HEK293 (cell line): Measurements from ENCODE around the gene C17orf58.
A peak's percentile ranks its signal among the peaks of the same experiment; 100 is the strongest.

Experiments used
- CTCF ChIA-PET: fragments of 350-600 bp; formaldehyde crosslinking; extraction: SDS; loops from one replicate; lab custom pipeline; 2021; ENCODE audit warnings: antibody characterized with exemption; lab: Yijun Ruan, JAX
- POLR2A ChIA-PET: fragments of 300-600 bp; formaldehyde crosslinking; extraction: SDS; loops from one replicate; lab custom pipeline; 2020; ENCODE audit warnings: antibody characterized with exemption, inconsistent platforms; lab: Yijun Ruan, JAX
- H3K27ac ChIP-seq: fragments of 200-500 bp; sonication (Bioruptor generic); 2 replicates; pipeline ENCODE4 v1.5.1; 2014; ENCODE audit warnings: low read depth, low read length, control low read depth, inconsistent platforms; ENCODE audit errors: extremely low read depth
- H3K36me3 ChIP-seq, 2 experiments: fragments of 200-500 bp in 1 of 2; sonication (Bioruptor generic) in 1 of 2; 1 replicate in 1 of 2; 2 replicates in 1 of 2; pipeline ENCODE4 v1.5.1; 2014 to 2017; ENCODE audit warnings: inconsistent platforms in 2 of 2, low read length in 2 of 2; ENCODE audit not compliant: control insufficient read depth in 2 of 2, insufficient read depth in 1 of 2
- H3K4me1 ChIP-seq: fragments of 200-500 bp; sonication (Bioruptor generic); 2 replicates; pipeline ENCODE4 v1.5.1; 2014; ENCODE audit warnings: mild to moderate bottlenecking, low read length, inconsistent platforms; ENCODE audit not compliant: control insufficient read depth, insufficient read depth
- H3K4me3 ChIP-seq: 2 replicates; pipeline ENCODE4 v1.5.1; 2011; ENCODE audit warnings: low read depth, mild to moderate bottlenecking, control low read depth, low read length, moderate library complexity
- H3K9me3 ChIP-seq: fragments of 200-500 bp; sonication (Bioruptor generic); 2 replicates; pipeline ENCODE4 v1.5.1; 2014; ENCODE audit warnings: low read depth, low read length, inconsistent platforms; ENCODE audit not compliant: control insufficient read depth, insufficient read depth
- BCL11A ChIP-seq: fragments of 450-650 bp; formaldehyde crosslinking; IDR thresholded peaks from 2 replicates; pipeline ENCODE4 v1.5.1; 2016; ENCODE audit warnings: low read depth, missing biosample characterization, missing genetic modification characterization
- FEZF1 ChIP-seq: fragments of 450-650 bp; formaldehyde crosslinking; IDR thresholded peaks from 2 replicates; pipeline ENCODE4 v1.5.1; 2016; ENCODE audit warnings: missing biosample characterization, missing genetic modification characterization
- GLI4 ChIP-seq: fragments of 450-650 bp; formaldehyde crosslinking; IDR thresholded peaks from 2 replicates; pipeline ENCODE4 v1.5.1; 2016; ENCODE audit warnings: missing biosample characterization, missing genetic modification characterization
- IKZF3 ChIP-seq: fragments of 450-650 bp; IDR thresholded peaks from 2 replicates; pipeline ENCODE4 v1.5.0; 2018; ENCODE audit warnings: missing biosample characterization, mild to moderate bottlenecking, missing genetic modification characterization, moderate library complexity
- KLF16 ChIP-seq: fragments of 450-650 bp; formaldehyde crosslinking; IDR thresholded peaks from 2 replicates; pipeline ENCODE4 v1.5.1; 2017; ENCODE audit warnings: missing biosample characterization, missing genetic modification characterization
- OSR2 ChIP-seq: fragments of 450-650 bp; formaldehyde crosslinking; IDR thresholded peaks from 2 replicates; pipeline ENCODE4 v1.5.1; 2016; ENCODE audit warnings: missing biosample characterization, missing genetic modification characterization
- SCRT1 ChIP-seq: fragments of 450-650 bp; formaldehyde crosslinking; IDR thresholded peaks from 2 replicates; pipeline ENCODE4 v1.5.1; 2016; ENCODE audit warnings: missing biosample characterization, missing genetic modification characterization, borderline replicate concordance
- SP7 ChIP-seq: fragments of 450-650 bp; formaldehyde crosslinking; IDR thresholded peaks from 2 replicates; pipeline ENCODE4 v1.5.1; 2016; ENCODE audit warnings: missing biosample characterization, missing genetic modification characterization
- TRIM28 ChIP-seq: IDR thresholded peaks from 2 replicates; pipeline ENCODE4 v1.6.1; 2011; ENCODE audit warnings: low read length, control low read depth, borderline replicate concordance
- WT1 ChIP-seq: fragments of 450-650 bp; formaldehyde crosslinking; IDR thresholded peaks from 2 replicates; pipeline ENCODE4 v1.5.1; 2016; ENCODE audit warnings: missing biosample characterization, missing genetic modification characterization
- ZFP37 ChIP-seq: fragments of 450-650 bp; formaldehyde crosslinking; IDR thresholded peaks from 2 replicates; pipeline ENCODE4 v1.5.1; 2016; ENCODE audit warnings: missing biosample characterization, missing genetic modification characterization
- ZNF366 ChIP-seq: fragments of 450-650 bp; formaldehyde crosslinking; conservative IDR thresholded peaks from 2 replicates; pipeline ENCODE4 v1.5.1; 2016; ENCODE audit warnings: missing biosample characterization, missing genetic modification characterization
- ZNF530 ChIP-seq: fragments of 450-650 bp; formaldehyde crosslinking; IDR thresholded peaks from 2 replicates; pipeline ENCODE4 v1.5.1; 2016; ENCODE audit warnings: low read depth, missing biosample characterization, missing genetic modification characterization
- ZNF544 ChIP-seq: fragments of 450-650 bp; formaldehyde crosslinking; IDR thresholded peaks from 2 replicates; pipeline ENCODE4 v1.5.0; 2017; ENCODE audit warnings: missing biosample characterization, missing genetic modification characterization
- ZNF777 ChIP-seq: fragments of 450-650 bp; formaldehyde crosslinking; IDR thresholded peaks from 2 replicates; pipeline ENCODE4 v1.5.1; 2017; ENCODE audit warnings: missing biosample characterization, missing genetic modification characterization, borderline replicate concordance
- TF ChIP-seq, protein P1 (sequence below): fragments of 450-650 bp; formaldehyde crosslinking; IDR thresholded peaks from 2 replicates; pipeline ENCODE4 v1.5.1; 2016; ENCODE audit warnings: missing biosample characterization, missing genetic modification characterization
- TF ChIP-seq, protein P2 (sequence below): fragments of 450-650 bp; formaldehyde crosslinking; IDR thresholded peaks from 2 replicates; pipeline ENCODE4 v1.5.1; 2016; ENCODE audit warnings: missing biosample characterization, missing genetic modification characterization
- TF ChIP-seq, protein P3 (sequence below): fragments of 450-650 bp; formaldehyde crosslinking; IDR thresholded peaks from 2 replicates; pipeline ENCODE4 v1.5.1; 2017; ENCODE audit warnings: missing biosample characterization, missing genetic modification characterization
- TF ChIP-seq, protein P4 (sequence below): fragments of 450-650 bp; formaldehyde crosslinking; IDR thresholded peaks from 2 replicates; pipeline ENCODE4 v1.5.1; 2016; ENCODE audit warnings: missing biosample characterization, missing genetic modification characterization, borderline replicate concordance
- TF ChIP-seq, protein P5 (sequence below): fragments of 450-650 bp; formaldehyde crosslinking; IDR thresholded peaks from 2 replicates; pipeline ENCODE4 v1.5.1; 2016; ENCODE audit warnings: missing biosample characterization, missing genetic modification characterization
- TF ChIP-seq, protein P6 (sequence below): fragments of 450-650 bp; IDR thresholded peaks from 2 replicates; pipeline ENCODE4 v1.5.1; 2018; ENCODE audit warnings: missing biosample characterization, mild to moderate bottlenecking, missing genetic modification characterization

Gene C17orf58

DNA sequence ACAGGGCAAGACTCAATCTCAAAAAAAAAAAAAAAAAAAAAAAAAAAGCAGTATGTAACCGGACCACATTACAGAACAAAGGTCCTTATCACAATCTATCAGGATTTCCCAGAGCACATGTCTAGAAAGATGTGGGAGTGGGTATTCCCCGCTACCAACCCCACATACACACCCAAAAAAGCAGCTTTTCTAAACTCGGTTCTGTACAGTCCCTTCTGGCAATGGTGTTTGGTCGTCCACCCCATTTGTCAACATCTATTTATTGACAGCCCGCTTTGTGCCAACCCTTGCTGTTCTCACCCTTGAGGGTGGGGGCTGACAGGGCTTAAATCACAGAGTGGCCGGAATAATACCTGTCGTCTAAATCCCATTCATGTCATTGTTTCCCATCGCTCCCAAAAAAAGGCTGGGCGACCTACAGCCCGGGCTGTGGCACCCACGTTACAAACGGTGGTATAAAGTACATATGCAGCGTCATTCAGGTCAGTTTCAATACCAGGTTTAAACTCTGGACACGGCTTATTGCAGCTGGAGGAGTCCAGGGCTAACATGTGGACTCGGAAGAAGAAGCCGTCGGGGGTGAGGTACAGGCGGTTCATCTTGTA, 3.6 kb downstream of the C17orf58 start:
- peak overlapping the region; percentile 74 for H3K4me3 ChIP-seq
- CTCF ChIA-PET: interaction anchor here (0.6 to 1.3 kb wide), 5 partner anchors 9 to 768 kb away, joined by 3 to 7 read pairs (median 5); no protein-coding TSS in a partner anchor
- POLR2A ChIA-PET: interaction anchor here (1.7 to 3.2 kb wide), 2 partner anchors 43 to 77 kb away, joined by 4 to 13 read pairs; partner anchors contain the start of gene KPNA2
- TF ChIP-seq ZNF777 (tag by site-specific recombination): no peak
- TF ChIP-seq, protein P1, sequence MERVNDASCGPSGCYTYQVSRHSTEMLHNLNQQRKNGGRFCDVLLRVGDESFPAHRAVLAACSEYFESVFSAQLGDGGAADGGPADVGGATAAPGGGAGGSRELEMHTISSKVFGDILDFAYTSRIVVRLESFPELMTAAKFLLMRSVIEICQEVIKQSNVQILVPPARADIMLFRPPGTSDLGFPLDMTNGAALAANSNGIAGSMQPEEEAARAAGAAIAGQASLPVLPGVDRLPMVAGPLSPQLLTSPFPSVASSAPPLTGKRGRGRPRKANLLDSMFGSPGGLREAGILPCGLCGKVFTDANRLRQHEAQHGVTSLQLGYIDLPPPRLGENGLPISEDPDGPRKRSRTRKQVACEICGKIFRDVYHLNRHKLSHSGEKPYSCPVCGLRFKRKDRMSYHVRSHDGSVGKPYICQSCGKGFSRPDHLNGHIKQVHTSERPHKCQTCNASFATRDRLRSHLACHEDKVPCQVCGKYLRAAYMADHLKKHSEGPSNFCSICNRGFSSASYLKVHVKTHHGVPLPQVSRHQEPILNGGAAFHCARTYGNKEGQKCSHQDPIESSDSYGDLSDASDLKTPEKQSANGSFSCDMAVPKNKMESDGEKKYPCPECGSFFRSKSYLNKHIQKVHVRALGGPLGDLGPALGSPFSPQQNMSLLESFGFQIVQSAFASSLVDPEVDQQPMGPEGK (tag by site-specific recombination): peak; percentile 39; the same call in 1 of the 2 replicates
- no peak for TF ChIP-seq ZNF366
- TF ChIP-seq, protein P2, sequence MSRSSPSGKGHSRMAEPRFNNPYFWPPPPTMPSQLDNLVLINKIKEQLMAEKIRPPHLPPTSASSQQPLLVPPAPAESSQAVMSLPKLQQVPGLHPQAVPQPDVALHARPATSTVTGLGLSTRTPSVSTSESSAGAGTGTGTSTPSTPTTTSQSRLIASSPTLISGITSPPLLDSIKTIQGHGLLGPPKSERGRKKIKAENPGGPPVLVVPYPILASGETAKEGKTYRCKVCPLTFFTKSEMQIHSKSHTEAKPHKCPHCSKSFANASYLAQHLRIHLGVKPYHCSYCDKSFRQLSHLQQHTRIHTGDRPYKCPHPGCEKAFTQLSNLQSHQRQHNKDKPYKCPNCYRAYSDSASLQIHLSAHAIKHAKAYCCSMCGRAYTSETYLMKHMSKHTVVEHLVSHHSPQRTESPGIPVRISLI (tag by site-specific recombination): peak; percentile 82; the same call in 1 of the 2 replicates
- TF ChIP-seq TRIM28: no peak
- no peak for TF ChIP-seq GLI4 (tag by site-specific recombination)
- TF ChIP-seq ZFP37 (tag by site-specific recombination): 0 out of 2 replicates have a peak, but pooled peaks have one; percentile 39
- H3K36me3 ChIP-seq: peaks cover 0 to 4% of the 10 kb centered on the region in 2 experiments; a peak in 2 of 3 replicates
- peaks cover 20% of the 10 kb centered on the region for H3K4me1 ChIP-seq
- H3K27ac ChIP-seq: peak overlapping the region; percentile 99
- H3K9me3 ChIP-seq: no peaks in the 10 kb centered on the region

DNA sequence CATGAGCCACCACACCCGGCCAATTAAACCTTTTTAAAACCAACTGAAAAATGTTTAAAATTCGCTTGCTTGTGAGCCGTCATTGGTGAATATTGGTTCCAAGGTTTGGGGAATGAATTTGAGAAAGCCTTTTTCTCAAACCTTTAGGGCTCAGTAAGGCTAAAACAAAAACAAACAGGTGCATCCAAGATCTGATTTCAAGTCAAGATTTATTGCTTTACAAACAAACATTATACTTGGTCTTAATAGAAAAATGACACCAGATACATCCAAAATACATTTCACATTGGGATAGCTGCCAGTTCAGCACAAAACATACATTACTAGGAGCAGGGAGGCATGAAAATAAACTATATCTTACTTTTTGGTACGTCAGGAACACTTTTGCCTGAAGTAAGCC, 5.4 kb downstream of the C17orf58 start:
- peaks cover 0 to 4% of the 10 kb centered on the region in 2 experiments; a peak in 2 of 3 replicates for H3K36me3 ChIP-seq
- ChIA-PET CTCF (no interaction called here), POLR2A (interaction anchor here (3.2 kb wide), 1 partner anchor 45 kb away, joined by 13 read pairs; the partner anchor contains the start of gene KPNA2)
- no peak overlapping the region for H3K27ac ChIP-seq
- H3K4me3 ChIP-seq: no peak overlapping the region
- no peaks in the 10 kb centered on the region for H3K9me3 ChIP-seq
- peaks cover 18% of the 10 kb centered on the region for H3K4me1 ChIP-seq
- TF ChIP-seq IKZF3 (tag by site-specific recombination) (0 out of 2 replicates have a peak, but pooled peaks have one; percentile 21), SP7 (tag by site-specific recombination) (peak; percentile 28; the same call in 1 of the 2 replicates), OSR2 (tag by site-specific recombination) (peak; percentile 57; the same call in 1 of the 2 replicates), GLI4 (tag by site-specific recombination) (no peak), FEZF1 (tag by site-specific recombination) (peak; percentile 50; the same call in 1 of the 2 replicates), SCRT1 (tag by site-specific recombination) (0 out of 2 replicates have a peak, but pooled peaks have one; percentile 49), BCL11A (peak; percentile 65; the same call in 1 of the 2 replicates), KLF16 (no peak), WT1 (tag by site-specific recombination) (peak; percentile 87), ZNF544 (tag by site-specific recombination) (no peak), ZNF530 (tag by site-specific recombination) (no peak)
- TF ChIP-seq, protein P3, sequence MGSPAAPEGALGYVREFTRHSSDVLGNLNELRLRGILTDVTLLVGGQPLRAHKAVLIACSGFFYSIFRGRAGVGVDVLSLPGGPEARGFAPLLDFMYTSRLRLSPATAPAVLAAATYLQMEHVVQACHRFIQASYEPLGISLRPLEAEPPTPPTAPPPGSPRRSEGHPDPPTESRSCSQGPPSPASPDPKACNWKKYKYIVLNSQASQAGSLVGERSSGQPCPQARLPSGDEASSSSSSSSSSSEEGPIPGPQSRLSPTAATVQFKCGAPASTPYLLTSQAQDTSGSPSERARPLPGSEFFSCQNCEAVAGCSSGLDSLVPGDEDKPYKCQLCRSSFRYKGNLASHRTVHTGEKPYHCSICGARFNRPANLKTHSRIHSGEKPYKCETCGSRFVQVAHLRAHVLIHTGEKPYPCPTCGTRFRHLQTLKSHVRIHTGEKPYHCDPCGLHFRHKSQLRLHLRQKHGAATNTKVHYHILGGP: 0 out of 2 replicates have a peak, but pooled peaks have one; percentile 4
- TF ChIP-seq, protein P4, sequence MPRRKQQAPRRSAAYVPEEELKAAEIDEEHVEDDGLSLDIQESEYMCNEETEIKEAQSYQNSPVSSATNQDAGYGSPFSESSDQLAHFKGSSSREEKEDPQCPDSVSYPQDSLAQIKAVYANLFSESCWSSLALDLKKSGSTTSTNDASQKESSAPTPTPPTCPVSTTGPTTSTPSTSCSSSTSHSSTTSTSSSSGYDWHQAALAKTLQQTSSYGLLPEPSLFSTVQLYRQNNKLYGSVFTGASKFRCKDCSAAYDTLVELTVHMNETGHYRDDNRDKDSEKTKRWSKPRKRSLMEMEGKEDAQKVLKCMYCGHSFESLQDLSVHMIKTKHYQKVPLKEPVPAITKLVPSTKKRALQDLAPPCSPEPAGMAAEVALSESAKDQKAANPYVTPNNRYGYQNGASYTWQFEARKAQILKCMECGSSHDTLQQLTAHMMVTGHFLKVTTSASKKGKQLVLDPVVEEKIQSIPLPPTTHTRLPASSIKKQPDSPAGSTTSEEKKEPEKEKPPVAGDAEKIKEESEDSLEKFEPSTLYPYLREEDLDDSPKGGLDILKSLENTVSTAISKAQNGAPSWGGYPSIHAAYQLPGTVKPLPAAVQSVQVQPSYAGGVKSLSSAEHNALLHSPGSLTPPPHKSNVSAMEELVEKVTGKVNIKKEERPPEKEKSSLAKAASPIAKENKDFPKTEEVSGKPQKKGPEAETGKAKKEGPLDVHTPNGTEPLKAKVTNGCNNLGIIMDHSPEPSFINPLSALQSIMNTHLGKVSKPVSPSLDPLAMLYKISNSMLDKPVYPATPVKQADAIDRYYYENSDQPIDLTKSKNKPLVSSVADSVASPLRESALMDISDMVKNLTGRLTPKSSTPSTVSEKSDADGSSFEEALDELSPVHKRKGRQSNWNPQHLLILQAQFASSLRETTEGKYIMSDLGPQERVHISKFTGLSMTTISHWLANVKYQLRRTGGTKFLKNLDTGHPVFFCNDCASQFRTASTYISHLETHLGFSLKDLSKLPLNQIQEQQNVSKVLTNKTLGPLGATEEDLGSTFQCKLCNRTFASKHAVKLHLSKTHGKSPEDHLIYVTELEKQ: no peak
- TF ChIP-seq, protein P5, sequence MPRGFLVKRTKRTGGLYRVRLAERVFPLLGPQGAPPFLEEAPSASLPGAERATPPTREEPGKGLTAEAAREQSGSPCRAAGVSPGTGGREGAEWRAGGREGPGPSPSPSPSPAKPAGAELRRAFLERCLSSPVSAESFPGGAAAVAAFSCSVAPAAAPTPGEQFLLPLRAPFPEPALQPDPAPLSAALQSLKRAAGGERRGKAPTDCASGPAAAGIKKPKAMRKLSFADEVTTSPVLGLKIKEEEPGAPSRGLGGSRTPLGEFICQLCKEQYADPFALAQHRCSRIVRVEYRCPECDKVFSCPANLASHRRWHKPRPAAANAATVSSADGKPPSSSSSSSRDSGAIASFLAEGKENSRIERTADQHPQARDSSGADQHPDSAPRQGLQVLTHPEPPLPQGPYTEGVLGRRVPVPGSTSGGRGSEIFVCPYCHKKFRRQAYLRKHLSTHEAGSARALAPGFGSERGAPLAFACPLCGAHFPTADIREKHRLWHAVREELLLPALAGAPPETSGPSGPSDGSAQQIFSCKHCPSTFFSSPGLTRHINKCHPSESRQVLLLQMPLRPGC (tag by site-specific recombination): 0 out of 2 replicates have a peak, but pooled peaks have one; percentile 22
- TF ChIP-seq, protein P6, sequence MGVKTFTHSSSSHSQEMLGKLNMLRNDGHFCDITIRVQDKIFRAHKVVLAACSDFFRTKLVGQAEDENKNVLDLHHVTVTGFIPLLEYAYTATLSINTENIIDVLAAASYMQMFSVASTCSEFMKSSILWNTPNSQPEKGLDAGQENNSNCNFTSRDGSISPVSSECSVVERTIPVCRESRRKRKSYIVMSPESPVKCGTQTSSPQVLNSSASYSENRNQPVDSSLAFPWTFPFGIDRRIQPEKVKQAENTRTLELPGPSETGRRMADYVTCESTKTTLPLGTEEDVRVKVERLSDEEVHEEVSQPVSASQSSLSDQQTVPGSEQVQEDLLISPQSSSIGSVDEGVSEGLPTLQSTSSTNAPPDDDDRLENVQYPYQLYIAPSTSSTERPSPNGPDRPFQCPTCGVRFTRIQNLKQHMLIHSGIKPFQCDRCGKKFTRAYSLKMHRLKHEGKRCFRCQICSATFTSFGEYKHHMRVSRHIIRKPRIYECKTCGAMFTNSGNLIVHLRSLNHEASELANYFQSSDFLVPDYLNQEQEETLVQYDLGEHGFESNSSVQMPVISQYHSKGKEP (tag by site-specific recombination): peak; percentile 72
